D341Med (cell line): ENCODE data around the gene CDC42BPG.

Source experiments
- DNase-seq: peaks from one replicate; pipeline ENCODE4 v3.0.0; 2012; ENCODE audit warnings: low spot score

Gene CDC42BPG

DNA sequence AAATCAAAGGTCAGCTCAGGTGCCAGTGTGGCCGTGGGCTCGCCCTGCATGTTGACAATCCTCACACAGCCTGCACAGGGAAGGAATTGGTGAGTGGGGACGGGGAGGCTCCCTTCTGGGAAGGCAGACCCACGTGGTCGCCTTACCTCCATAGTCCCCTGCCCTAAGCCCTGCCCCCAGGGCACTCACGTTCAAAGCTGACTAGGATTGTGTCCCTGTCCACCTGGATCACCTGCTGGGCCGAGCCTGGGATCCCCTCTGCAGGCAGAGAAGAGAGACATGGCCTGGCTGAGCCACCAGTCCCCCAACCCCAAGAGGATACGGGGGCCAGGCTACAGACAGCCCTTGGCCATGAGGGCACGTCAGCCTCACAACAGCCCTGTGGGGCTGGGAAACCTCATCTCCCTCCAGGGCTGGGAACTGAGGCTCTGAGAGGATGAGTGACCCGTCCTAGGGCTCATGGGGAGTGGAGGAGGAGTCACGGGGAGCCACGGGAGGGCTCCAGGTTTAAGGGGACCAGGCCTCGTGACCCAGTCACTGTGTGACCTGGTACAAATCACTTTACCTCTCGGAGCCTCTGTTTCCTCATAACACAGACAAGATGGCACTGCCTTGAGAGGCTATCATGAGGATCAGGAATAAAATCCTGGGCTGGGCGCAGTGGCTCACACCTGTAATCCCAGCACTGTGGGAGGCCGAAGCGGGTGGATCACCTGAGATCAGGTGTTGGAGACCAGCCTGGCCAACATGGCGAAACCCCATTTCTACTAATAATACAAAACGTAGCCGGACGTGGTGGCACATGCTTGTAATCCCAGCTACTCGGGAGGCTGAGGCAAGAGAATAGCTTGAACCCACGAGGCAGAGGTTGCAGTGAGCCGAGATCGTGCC, 54.0 kb downstream of the CDC42BPG start:
- no peak for DNase-seq

DNA sequence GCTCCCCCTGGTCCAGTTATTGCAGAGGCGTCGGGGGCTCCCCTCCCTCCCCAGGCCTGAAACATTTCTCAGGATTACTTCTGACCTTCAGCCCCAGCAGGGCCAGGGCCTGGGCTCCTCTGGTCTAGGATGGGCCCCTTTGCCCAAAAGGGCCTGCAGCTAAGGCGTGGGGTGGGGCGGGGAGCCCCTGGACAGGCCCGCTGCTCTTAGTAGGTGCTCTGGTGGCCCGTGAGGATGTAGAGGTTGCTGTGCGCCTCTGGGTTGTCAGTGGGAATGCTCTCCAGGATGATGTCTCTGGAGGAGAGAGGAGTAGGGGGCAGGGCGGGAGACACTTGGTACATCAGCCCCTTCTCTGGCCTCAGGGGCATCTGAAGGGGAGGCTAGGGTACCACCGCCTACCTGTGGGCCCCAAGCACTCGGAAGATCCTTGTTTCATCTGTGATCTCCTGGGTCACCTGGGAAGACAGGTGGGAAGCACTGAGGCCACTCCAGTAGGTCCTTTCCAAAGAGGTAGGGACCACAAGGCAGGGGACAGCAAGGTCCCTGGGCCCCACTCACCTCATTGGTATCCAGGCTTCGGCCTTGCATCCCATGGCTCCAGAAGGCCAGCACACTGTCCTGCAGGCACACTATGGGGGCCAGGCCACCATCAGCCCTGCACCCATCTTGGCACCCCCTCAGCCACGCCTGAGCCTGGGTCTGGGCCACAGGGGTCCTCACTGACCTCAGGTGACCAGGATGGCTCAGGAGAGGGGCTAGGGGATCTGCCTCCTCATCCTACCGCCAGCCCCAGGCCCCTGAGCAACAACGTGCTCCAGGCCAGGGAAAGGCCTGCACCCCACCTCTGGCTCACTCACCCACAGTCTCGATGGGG, 54.9 kb downstream of the CDC42BPG start:
- no peak for DNase-seq

- no peak for DNase-seq
Measured at GRCh38 chr11:64788321-64789215, 55.9 kb downstream of the CDC42BPG start.

DNA sequence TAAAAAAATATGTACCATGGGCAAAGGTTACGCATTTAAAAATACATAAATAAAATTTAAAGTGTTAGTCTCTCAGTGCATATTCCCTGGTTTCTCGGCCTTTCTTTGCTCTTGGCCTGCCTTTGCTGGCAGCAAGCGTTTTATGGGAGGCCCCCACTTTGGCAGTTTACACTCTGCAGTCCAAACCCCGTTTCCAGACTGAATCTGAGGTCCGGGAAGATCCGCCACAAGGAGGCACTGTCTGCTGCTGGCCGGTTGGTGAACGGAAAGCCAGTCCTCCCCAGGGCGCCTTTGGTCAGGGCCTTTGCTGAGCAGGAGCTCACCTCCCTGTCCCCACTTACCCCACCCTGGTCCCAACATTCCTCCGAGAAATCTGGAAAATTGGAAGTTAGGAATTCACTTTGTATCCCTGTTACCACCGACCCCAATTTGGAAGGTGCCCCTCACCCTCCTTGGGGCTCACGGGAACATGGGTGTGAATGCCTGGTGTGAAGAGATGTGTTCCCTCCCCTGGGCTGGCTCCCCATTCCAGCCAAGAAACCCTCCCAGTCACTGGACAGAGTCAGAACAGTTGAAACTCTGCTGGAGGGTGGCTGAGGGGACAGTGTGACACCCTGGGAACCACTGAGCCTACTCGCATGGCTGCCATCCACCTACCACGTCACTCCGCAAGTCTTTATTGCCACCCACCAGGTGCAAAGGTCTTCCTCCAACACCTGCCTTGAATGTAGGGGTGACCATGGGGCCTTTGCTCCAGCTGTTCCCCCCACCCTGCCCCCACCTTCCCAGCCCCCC, 56.7 kb downstream of the CDC42BPG start:
- peak; percentile 78 for DNase-seq

GRCh38 chr11:64786308-64786707, 58.1 kb downstream of the CDC42BPG start:
- no peak for DNase-seq

DNA sequence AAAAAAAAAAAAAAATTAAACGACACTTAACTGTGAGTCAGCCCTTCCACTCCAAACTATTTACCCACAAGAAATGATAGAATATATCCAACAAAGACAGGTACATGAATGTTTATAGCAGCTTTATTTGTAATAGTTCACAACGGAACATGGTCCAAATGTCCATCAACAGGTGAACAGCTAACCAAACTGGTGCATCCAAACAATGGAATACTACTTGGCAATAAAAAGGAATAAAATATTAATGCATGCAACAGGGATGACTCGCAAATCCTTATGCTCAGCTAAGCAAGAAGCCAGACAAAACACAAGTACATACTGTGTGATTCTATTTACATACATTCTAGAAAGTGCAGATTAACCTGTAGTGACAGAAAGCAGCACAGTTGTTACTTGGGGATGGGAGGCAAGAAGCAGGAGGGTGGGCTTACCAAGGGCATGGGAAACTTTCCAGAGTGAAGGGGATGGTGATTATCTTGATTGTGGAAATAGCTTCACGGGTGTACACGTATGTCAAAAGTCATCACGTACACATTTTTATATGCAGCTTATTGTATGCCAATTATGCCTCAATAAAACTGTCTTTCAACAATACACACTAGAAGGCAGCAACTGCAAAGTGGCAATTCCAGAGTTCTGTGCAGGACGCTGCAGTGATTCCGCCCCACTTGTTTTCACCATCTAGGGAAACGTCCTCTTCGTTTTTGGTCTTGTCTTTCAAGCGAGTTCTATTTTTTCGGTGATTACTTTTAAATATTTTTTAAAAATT, 59.5 kb downstream of the CDC42BPG start:
- no peak for DNase-seq

DNA sequence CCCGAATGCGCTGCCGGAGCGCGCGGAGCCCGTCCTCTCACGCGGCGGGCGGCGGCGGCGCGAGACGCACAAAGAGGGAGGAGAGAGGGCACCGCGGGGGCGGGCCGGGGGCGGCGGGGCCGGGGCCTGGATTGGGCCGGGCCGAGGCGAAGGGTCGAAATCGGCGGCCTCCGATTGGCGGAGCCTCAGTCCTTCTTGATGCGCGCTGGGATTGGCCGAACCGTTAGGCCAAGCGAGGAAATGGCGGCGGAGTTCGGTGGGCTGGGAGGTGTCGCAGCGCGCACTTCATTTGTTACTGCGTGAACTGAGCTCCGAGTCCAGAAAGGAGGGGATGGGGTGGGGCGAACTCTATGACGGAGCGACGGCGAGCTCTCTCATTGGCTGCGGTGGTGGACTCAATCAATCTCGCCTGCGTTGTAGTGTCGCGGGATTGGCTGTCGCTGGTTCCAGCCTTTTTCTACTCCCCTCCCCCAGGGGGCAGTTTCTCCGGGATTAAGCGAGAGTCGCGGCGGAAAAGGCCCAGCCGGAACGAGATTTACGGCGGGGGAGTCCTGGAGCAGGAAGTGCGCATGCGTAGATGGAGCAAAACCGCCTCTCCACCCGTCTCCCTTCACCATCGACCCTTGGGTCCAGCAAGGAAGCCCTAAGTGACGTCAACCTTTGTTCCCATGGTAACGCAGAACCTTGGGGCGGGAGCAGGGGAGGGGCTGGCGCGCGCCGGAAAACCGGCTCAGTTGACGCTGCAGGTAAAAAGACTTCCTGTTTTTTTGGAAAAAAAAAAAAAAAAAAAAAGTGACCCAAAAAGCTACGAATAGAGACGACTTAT, 65.8 kb downstream of the CDC42BPG start, which contains the start of gene SF1:
Gene SF1 (minus strand): TSS at position 70 of the 826 bp plus-strand sequence. CDS start 150 bp downstream, outside the sequence.
- peak; percentile 94 for DNase-seq

DNA sequence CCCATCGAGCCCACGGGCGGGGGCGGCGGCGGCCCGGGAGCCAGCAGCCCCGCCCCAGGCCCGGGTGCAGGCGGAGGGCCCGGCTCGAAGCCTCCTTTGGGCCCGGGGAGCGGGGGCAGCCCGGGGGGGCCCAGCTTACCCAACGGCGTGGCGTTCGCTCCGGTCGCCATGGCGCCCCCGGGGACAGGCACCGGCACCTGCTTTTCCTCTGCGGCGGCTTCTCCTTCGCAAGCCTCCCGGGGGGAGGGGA, 66.3 kb downstream of the CDC42BPG start:
- DNase-seq = no peak

DNA sequence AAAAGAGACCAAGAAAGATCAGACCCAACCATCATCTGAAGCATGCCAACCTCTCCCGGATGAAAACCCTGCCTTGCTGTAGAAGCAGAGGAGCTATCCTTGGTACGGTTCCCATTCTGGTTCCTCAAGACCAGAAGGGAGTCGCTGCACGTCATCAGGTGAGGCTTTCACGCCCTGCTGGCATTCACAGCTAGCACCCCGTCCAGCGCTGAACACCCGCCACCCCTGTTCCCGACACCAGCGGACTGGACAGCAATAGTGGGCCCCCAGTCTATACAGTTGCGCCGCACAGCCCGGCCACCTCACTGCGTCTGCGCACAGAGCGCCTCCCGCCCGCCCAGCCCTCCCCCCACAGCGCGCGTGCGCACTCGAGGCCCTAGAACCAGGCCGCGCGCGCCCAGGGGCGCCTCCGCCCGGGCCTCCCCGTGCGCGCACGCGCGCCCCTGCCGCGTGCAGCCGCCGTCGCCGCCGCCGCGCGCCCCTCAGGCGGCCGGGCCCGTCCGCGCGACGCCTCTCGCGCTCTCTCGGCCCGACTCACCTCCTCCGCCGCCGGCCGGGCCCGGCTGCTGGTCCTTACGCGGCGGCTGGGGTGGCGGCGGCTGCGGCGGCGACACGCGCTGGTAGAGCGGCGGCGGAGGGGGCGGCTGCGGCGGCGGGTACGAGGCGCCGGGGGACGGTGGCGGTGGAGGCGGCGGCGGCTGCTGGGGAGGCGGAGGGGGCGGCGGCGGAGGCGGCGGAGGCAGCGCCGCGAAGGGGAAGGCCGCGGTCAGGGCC, 66.8 kb downstream of the CDC42BPG start:
- DNase-seq = peak; percentile 98

- DNase-seq = no peak
Measured at GRCh38 chr11:64776875-64777274, 67.6 kb downstream of the CDC42BPG start.

DNA sequence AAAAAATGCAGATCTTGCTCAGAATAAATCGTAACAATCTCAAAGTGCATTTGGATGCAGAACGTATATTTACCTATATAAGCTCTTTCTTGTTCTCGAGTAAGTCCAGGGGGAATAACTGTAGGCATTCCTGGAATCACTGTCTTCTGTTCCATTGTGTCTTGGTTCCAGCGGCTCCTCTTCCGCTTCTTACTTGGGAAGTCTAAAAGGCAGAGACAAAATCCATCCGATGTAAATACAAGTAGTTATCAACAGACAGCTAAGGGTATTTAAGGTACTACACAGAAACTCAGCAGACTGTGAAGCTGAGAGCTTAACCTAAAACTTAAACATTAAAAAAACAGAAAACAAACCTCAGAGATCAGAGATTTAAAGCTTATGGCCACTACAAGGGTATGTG, 68.0 kb downstream of the CDC42BPG start:
- no peak for DNase-seq

GRCh38 chr11:64774144-64774543, 70.3 kb downstream of the CDC42BPG start:
- DNase-seq = no peak
